HL-60 (cell line): Measurements from ENCODE around the gene CTU1.

ENCODE experiments used
- DNase-seq, 2 experiments: peaks; one replicate each; pipeline ENCODE4 v3.0.0-alpha.2; 2010 to 2020; ENCODE audit warnings: low read depth in 1 of 2, low spot score in 1 of 2
- H3K27ac ChIP-seq: fragments of 250-450 bp; sonication (Bioruptor Pico); replicated peaks from 2 replicates; pipeline ENCODE4 v1.5.1; 2020; ENCODE audit warnings: mild to moderate bottlenecking, moderate library complexity
- H3K27me3 ChIP-seq: fragments of 250-450 bp; sonication (Bioruptor Pico); 2 replicates; pipeline ENCODE4 v1.5.1; 2021; ENCODE audit warnings: mild to moderate bottlenecking, moderate library complexity; ENCODE audit not compliant: insufficient read depth, poor library complexity, severe bottlenecking
- H3K4me3 ChIP-seq: replicated peaks from 2 replicates; pipeline ENCODE4 v1.5.1; 2011; ENCODE audit warnings: mild to moderate bottlenecking, control low read depth, low read length; ENCODE audit not compliant: insufficient read depth
- GABPA ChIP-seq: IDR thresholded peaks from 2 replicates; pipeline ENCODE4 v1.6.1; 2012; ENCODE audit warnings: low read depth
- POLR2AphosphoS5 ChIP-seq: IDR thresholded peaks from 2 replicates; pipeline ENCODE4 v1.6.1; 2012; ENCODE audit warnings: low read depth
- REST ChIP-seq: IDR thresholded peaks from 2 replicates; pipeline ENCODE4 v1.6.1; 2012; ENCODE audit warnings: low read depth; ENCODE audit not compliant: insufficient replicate concordance
- SPI1 ChIP-seq: IDR thresholded peaks from 2 replicates; pipeline ENCODE4 v1.6.1; 2012; ENCODE audit warnings: low read depth, mild to moderate bottlenecking, borderline replicate concordance
- TF ChIP-seq, protein P1 (sequence below): IDR thresholded peaks from one replicate; pipeline ENCODE4 v1.5.1; 2011; ENCODE audit warnings: low read length, control low read depth, inconsistent platforms; ENCODE audit not compliant: insufficient read depth

The CTU1 gene

DNA sequence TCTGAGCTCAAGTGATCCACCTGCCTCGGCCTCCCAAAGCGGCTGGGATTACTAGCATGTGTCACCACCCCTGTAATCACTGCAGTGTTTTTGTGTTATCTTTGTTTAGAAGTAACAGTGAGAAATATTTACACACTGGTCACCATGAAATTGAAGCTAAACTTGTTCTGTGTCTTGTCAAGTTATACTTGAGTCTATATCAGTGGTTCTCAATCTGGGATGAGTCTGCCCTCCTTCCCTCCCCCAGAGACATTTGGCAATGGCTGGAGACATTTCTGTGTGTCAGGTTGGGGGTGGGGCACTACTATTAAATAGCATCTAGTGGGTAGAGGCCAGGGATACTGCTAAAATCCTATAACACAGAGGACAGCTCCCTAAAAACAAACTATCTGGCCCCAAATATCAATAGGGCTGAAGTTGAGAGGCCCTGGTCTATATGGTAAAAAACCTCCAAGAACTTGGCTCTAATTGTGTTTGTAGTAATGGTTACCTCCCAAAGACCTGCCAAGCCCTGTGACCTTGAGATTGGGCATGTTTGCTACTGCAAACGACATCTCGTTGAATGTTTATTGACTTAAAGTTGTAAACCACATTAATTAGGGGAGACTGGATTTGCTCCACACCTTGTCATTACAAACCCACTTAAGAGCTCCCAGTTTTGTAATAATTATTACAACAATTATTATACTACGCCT lies 6.9 kb downstream of the CTU1 start:
- TF ChIP-seq GABPA (no peak), REST (no peak), SPI1 (no peak), POLR2AphosphoS5 (no peak)
- TF ChIP-seq, protein P1, sequence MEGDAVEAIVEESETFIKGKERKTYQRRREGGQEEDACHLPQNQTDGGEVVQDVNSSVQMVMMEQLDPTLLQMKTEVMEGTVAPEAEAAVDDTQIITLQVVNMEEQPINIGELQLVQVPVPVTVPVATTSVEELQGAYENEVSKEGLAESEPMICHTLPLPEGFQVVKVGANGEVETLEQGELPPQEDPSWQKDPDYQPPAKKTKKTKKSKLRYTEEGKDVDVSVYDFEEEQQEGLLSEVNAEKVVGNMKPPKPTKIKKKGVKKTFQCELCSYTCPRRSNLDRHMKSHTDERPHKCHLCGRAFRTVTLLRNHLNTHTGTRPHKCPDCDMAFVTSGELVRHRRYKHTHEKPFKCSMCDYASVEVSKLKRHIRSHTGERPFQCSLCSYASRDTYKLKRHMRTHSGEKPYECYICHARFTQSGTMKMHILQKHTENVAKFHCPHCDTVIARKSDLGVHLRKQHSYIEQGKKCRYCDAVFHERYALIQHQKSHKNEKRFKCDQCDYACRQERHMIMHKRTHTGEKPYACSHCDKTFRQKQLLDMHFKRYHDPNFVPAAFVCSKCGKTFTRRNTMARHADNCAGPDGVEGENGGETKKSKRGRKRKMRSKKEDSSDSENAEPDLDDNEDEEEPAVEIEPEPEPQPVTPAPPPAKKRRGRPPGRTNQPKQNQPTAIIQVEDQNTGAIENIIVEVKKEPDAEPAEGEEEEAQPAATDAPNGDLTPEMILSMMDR: no peak
- Histone ChIP-seq H3K4me3 (no peak overlapping the region), H3K27ac (no peak overlapping the region), H3K27me3 (no peaks in the 10 kb centered on the region)
- DNase-seq: no peak

DNA sequence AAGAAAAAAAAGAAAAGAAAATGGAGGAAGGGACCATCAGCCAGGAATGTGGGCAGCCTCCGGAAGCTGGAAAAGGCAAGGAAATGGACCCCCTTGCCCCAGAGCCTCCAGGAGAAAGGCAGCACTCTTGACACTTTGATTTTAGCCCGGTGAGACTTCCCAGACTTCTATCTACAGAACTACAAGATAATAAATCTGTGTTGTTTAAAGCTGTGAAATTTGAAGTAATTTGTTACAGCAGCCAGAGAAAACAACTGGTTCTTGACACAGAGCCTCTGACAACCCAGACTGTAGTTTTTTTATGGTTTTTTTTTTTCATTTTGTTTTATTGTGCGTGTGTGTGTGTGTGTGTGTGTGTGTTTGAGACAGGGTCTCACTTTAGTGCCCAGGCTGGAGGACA lies 7.6 kb downstream of the CTU1 start:
- H3K27ac ChIP-seq: no peak overlapping the region
- H3K4me3 ChIP-seq: no peak overlapping the region
- TF ChIP-seq POLR2AphosphoS5: no peak
- TF ChIP-seq GABPA: no peak
- no peak for TF ChIP-seq SPI1
- no peak for TF ChIP-seq REST
- no peak for DNase-seq
- no peaks in the 10 kb centered on the region for H3K27me3 ChIP-seq

DNA sequence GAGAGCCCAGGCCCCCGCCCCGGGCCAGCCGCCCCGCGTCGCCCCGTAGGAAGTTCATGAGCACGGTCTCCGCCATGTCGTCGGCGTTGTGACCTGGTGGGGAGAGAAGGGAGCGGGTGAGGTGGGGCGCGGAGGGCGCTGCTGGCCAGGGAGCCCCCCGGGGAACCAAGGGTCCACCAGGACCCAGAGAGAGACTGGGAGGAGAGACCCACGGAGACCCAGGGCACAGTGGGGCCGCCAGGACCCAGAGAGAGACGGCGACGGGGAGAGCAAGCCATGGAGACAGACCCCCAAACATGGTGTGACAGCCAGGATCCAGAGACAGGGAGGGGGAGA lies 9.2 kb downstream of the CTU1 start:
- no peaks in the 10 kb centered on the region for H3K27me3 ChIP-seq
- no peak overlapping the region for H3K27ac ChIP-seq
- TF ChIP-seq POLR2AphosphoS5: no peak
- no peak for DNase-seq
- H3K4me3 ChIP-seq: no peak overlapping the region

GRCh38 chr19:51098365-51099046 lies 9.7 kb downstream of the CTU1 start:
- no peak for DNase-seq
- Histone ChIP-seq H3K27me3 (no peaks in the 10 kb centered on the region), H3K4me3 (no peak overlapping the region), H3K27ac (no peak overlapping the region)
- TF ChIP-seq GABPA (no peak), REST (no peak), SPI1 (no peak), POLR2AphosphoS5 (no peak)
- TF ChIP-seq, protein P1: no peak
